ENCODE results near the gene ASB16.

GRCh38 chr17:44191369-44191768, 20.9 kb downstream of the ASB16 start:
- TF ChIP-seq CTCF (conservative IDR thresholded peaks at IDR 0.05 in 1 of 2, IDR thresholded peaks at IDR 0.05 in 1 of 2; ENCODE audit: low read depth in 1 of 2, low read length in 2 of 2) (no peak), EZH2 (IDR thresholded peaks at IDR 0.05; ENCODE audit: low read length, missing control alignments) (no peak)
